Activated CD4-positive, alpha-beta T cell treated with anti-CD3 and anti-CD28 coated beads, Interleukin-10, Interleukin-2, amounts not matched to agents 100 ng/mL and 50 ng/mL, durations not matched to agents 16 hours and 8 hours (primary cell): ENCODE measurements around the gene ACADS.

Experiments used
- DNase-seq: peaks from one replicate; pipeline ENCODE4 v3.0.0-alpha.2; 2020

Gene ACADS

DNA sequence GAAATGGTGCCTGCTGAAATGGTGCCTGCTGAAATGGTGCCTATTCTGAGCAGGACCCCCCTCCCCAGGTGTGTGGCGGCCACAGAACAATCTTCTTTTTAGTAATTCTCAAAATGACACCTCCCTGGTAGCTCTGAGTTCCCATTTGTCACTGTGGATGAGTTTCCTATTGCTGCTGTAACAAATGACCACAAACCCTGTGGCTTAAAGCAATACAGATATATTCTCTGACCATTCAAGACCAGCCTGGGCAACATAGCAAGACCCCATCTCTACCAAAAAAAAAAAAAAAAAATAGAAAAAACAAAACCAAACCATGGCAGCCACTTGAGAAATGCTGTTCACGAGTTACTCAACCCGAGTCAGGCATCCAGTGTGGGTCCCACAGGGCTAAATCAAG, 7.9 kb downstream of the ACADS start:
- no peak for DNase-seq

DNA sequence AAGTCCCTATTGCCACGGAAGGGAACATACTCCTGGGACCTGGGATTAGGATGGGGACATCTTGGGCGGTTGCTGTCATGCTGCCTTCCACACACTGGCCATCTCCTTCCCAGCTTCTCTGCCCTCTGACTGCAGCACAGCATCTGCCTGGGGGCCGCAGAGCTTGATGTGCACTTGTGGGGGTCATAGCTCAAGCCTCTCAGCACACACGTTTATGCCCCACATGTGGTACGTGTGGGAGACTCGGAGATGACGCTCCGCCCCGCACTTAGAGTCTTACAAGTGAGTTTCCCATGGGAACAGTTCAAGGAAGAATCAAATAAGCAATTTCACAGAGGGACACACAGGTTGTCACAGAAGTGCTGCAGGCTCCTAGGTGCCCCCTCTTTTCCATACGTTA, 8.6 kb downstream of the ACADS start:
- DNase-seq, result no peak

DNA sequence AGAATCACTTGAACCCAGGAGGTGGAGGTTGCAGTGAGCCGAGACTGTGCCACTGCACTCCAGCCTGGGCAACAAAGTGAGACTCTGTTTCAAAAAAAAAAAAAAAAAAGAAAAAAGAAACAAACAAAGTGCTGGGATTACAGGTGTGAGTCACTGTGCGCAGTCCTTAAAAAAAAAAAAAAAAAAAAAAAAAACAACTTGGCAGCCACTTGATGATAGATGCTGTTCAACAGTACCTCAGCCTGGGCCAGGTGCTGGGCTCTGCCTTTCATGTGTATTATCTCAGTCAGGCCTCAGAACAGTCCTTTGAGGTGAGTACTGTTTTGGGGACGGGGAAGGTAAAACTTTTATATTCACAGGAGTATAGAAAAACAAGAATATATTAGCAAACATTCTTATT, 9.6 kb downstream of the ACADS start:
- no peak for DNase-seq

DNA sequence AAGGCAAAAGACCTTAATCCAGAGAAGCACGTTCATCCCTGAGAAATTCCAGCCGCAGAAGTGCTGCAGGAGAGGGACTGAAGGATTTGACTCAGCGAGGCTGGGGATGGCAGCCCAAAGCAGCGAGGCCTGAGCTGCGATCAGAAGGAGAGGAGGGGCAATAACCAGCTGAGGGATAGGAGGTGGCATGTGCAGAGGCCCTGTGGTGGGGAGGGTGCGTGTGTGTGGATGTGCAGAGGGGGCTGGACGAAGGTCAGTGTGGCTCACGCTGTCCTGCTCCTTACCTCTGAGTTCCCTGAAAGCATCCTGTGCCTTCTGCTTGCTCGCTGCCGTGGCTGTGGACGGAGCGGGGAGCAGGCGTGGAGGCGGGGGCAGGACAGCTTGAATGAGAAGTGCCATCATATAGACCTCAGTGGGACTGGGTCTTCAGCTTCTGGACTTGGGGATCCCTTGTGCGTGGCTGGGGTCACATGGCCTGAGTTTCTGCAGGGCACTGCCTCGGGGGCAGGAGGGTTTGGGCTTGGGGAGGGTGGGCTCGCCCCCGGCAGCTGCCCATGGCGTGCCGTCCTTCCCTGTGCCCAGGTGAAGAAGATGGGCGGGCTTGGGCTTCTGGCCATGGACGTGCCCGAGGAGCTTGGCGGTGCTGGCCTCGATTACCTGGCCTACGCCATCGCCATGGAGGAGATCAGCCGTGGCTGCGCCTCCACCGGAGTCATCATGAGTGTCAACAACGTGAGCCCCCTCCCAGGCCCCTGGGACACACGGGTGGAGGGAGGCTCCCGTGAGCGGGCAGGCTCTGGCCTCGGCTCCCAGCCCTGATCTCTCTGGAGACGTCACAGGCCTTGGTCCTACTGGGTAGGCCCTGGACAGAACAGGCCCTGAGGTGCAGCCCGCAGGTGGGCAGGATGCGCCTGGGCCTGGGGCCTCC, 11.0 kb downstream of the ACADS start:
- DNase-seq, result no peak

DNA sequence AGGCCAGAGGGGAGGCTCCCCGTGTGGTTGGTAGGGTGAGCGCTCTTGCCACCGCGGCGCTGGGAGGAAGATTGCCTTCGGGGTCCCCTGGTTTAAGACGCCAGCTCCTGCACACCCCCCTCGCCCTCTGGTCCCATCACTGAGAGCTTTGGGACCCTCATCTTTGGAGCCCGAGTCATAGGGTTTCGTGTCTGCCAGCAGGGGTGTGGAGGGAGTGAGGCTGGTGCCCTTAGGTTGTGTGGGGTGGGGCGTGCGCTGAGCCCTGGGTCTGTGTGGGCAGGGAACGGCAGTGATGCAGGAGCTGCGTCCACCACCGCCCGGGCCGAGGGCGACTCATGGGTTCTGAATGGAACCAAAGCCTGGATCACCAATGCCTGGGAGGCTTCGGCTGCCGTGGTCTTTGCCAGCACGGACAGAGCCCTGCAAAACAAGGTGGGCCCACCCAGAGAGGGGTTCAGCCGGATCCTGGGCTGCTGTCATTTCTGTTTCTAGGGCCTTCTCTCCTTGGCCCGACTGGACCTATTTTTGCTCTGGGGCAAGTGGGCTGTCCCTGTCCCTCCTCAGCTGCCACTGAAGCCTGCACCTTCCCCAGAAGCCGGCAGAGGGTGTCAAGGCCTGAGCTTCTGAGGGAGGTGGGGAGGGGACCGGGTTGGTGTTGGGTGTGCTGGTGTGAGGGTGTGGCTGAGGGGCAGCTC, 12.1 kb downstream of the ACADS start:
- no peak for DNase-seq

DNA sequence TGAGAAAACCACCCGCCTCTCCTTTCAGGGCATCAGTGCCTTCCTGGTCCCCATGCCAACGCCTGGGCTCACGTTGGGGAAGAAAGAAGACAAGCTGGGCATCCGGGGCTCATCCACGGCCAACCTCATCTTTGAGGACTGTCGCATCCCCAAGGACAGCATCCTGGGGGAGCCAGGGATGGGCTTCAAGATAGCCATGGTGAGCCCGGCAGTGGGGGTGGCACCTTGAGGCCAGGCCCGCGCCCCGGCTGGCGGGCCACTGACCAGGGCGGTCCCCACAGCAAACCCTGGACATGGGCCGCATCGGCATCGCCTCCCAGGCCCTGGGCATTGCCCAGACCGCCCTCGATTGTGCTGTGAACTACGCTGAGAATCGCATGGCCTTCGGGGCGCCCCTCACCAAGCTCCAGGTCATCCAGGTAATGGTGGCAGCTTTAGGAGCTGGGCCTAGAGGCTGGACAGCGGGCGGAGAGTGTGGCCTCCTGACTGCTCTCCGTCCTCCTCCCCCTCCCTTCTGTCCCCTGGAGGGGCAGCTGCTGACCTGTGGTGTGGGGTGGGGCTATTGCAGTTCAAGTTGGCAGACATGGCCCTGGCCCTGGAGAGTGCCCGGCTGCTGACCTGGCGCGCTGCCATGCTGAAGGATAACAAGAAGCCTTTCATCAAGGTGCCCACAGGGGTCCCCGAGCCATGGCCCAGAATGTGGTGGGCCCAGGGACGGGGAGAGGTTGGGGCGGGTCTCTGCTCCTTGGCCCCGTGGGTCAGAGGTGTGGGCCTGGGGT, 12.8 kb downstream of the ACADS start:
- no peak for DNase-seq

DNA sequence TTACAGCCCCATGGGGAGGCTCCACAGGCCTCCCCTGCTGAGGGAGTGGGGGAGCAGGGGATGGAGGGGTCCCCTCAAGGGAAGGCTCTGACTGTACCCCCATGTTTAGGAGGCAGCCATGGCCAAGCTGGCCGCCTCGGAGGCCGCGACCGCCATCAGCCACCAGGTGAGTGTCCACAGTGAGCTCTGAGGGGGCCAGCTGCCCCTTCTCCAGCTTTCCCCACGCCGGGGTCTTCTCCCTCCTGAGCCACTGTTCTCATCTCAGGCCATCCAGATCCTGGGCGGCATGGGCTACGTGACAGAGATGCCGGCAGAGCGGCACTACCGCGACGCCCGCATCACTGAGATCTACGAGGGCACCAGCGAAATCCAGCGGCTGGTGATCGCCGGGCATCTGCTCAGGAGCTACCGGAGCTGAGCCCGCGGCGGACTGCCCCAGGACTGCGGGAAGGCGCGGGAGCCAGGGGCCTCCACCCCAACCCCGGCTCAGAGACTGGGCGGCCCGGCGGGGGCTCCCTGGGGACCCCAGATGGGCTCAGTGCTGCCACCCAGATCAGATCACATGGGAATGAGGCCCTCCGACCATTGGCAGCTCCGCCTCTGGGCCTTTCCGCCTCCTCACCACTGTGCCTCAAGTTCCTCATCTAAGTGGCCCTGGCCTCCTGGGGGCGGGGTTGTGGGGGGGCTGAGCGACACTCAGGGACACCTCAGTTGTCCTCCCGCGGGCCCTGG, 13.6 kb downstream of the ACADS start:
- no peak for DNase-seq

DNA sequence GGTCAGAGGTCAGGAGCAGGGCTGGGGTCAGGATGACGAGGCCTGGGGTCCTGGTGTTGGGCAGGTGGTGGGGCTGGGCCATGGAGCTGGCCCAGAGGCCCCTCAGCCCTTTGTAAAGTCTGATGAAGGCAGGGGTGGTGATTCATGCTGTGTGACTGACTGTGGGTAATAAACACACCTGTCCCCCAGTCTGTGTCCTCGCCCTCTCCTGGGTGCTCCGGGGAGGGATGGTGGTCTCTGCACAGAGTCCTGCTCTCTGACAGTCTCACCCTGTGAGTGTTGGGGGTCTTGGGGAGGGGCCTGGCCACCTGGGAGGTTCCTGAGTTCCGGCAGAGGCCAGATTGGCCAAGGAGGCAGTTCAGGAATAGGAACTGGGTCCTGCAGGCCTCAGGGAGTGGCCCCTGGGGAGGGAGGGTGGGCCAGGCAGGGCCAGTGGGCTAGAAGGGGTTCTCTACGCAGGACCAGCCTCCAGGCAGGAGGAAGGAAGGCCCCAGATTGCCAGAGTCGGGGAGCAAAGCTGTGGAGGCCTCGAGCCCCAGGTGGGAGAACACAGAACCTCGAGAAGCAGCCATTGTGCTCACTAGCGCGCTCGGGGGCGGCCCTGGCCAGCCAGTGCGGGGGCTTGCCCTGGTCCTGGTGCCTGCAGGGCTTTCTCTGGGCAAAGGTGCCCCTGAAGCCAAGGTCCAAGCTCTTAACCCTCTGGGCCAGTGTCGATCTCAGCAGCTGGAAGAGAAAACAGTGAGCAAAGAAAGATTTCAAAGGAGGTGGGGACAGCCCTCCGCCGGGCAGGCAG, 14.4 kb downstream of the ACADS start:
- DNase-seq, result no peak

DNA sequence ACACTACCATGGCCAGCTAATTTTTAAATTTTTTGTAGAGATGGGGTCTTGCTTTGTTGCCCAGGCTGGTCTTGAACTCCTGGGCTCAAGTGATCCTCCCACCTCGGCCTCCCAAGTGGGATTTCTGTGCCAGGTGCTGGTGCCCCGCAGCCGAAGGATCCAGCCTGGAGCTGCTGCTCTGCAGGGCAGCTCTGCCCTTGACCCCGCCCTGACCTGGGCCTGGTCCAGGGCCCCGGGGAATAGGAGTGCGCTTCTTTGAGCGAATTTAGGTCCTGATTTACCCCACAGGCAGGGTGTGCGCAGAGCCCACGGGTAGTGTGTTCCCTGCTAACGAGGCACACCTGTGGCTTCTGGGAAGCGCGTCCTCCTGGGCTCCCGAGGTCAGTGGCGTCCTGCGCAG, 15.2 kb downstream of the ACADS start:
- no peak for DNase-seq

DNA sequence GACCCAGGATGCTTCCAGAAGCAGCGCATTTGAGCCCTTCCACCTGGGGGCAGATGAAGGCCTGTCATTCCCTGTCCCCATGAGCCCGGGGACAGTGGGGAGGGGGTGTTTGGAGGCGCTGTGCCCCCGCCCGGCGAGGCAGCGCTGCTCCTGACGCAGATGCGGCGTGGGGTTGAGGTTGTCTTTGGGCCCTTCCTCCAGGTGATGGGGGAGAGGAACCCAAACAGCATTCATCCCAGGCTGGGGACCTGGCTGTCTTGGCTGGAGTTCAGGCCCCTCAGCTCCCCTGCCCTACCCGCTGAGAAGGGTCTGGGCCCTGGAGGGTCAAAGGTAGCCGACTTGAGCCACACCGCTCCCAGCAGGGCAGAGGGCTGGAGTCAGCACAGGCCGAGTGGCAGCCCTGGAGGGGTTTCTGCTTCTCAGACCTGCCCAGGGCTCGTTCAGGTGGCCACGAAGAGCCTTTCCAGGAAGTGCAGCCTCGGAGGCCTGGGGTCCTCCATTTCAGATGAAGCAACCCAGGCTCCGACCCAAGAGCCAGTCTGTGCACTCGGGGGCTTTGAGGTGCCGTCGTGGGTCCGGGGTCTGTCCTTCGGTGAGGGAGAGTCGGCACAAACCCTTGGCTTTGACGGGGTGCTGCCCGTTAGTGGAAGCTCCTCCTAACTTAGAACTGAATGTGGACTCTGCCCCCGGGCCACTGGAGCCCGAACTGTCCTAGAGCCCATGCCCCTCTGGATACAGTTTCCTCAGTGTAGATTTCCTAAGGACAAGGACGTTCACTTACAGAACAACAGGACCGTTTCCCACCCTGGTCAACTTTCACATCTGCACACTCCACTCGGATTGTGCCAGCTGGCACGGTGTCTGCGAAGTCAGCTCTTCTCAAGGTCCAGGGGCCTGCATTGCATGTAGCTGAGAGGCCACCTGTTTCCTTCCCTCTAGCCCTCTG, 16.1 kb downstream of the ACADS start:
- DNase-seq, result no peak

DNA sequence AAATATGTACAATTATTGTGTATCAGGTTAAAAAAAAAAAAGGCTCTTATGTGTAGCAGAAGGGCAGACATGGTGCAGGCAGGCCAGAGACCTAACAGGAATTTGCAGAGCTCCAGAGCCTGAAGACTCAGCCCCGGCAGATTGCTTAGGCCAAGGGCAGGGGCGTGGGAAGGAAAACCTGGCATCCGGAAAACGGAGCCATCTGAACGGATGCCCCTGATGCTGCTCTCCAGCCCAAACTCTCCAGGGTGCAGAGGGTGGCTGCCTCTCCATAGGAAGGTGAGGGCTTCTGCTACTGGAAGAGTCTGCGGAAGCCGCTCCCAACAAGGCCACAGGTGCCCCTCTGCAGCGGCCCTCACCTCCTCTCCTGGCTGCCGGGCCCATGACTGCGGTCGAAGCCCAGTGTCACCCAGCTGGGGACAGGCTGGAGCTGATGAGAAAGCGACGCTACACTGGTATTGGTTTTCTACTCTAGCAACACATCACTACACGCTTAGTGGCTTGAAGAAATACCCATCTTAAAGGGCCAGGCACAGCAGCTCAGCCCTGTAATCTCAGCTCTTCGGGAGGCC, 19.4 kb downstream of the ACADS start:
- DNase-seq, result no peak

DNA sequence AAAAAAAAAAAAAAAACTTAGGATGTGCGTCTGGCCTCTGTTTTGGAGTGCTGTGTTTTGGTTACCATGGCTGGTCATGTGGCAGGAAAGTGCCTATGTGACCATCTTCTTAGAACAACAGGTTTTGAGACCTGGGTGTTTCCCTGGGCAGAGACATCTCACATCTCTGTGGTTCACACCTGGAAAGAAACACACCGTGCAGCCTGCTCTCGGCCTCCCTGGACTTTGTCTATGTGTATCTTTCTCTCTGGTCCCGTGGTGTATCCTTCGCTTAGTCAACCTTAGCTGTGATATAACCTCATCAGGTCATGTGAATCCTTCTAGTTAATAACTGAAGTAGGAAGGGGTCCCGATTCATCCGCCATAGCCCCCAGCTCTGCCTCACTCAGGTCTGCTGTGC, 22.6 kb downstream of the ACADS start:
- DNase-seq, result no peak

DNA sequence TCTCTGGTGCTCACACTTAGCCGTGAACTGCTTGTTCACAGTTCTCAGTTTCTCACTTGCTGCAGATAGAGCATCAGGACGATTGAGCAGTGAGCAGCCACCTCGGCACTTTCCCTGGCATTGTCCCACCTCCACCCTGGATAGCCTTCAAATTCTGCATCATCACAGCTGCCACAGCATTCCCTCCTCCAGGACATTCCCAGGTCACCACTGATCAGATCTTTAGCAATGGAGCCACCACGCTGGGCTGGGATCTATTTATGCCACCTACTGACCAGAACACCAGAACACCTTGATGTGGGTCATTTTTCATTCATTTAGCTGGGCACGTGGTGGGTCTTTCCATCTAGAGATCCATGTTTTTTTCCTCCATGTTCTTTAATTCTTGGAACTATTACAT, 23.6 kb downstream of the ACADS start:
- no peak for DNase-seq

DNA sequence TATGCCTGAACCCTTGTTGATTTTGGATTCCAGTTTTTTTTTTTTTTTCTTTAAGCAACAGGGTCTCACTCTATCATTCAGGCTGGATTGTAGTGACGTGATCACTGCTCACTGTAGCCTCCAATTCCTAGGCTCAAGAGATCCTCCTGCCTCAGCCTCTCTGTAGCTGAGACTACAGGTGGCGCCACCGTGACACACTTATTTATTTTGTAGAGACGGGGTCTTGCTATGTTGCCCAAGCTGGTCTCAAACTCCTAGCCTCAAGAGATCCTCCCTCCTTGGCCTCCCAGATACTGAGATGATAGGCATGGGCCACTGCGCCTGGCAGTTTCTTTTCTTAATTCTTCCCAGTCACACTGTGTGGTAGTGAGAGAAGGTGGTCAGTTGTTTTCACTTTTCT, 25.2 kb downstream of the ACADS start:
- no peak for DNase-seq

DNA sequence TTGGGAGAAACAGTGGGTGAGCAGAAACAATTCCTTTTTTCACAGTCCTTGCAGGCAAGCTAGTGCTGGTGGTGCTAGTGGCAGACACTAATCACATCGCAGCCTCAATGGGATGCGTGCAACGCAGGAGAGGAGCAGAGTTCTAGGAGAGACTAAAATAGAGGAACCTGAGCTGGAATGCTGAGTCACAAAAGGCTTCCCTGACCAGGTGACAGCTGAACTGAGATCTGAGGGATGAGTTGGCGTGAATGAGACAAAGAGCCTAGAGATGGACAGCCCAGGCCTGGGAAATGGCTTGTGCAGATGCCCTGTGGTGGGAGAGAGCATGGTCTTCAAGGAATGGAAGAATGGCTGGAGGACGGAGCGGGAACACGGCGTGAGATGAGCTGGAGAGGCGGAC, 25.8 kb downstream of the ACADS start:
- DNase-seq, result no peak

DNA sequence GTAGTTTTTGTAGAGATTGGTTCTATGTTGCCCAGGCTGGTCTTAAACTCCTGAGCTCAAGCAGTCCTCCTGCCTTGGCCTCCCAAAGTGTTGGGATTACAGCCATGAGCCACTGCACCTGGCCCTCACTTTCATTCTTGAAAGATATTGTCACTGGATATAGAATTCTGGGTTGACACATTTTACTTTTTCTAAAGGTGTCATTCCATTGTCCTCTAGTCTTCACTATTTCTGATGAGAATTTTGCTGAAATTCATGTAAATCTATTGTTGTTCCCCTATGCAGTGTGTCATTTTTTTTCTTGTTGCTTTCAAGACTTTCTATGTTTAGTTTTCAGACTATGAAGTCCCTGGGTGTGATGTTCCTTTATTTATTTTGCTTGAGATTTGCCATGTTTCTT, 29.2 kb downstream of the ACADS start:
- DNase-seq, result no peak

DNA sequence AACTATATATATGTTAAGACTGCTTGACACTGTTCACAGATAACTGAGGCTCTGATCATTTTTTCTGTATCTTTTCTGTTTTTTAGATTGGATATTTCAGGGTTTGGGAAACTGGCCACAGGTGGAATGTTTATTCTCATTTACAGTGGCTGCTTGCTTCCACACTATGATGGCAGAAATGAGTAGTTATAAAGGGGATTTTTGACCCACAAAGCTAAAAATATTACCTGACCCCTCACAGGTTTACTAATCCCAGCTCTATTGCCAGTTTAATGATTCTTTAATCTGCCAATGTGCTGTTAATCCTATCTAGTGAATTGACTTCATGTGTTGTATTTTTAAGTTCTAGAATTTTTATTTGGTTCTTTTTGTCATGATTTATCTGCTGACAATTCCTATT, 29.6 kb downstream of the ACADS start:
- no peak for DNase-seq

DNA sequence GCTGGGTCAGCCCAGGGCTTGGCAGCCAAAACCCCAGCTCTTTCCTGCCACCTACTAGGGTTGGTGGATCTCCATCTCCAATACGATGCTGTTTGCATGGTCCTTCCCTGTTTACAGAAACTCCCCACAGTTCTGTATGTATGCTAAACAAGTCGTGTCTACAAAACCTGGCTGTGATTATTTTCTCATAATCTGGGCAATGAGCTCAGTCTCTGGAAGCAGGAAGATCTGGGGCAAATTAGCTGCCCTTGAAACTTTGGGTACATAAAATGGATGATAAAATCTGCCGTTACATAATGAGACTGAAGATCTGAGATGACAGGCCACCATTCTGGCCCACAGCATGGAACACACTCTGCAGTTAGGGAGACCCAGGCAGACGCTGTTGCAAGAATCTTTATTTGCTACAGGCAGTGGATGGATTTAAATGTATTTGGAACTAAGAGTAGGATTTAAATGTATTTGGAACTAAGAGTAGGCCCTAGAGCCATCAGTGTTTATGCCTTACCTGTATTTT, 31.7 kb downstream of the ACADS start:
- DNase-seq, result no peak

DNA sequence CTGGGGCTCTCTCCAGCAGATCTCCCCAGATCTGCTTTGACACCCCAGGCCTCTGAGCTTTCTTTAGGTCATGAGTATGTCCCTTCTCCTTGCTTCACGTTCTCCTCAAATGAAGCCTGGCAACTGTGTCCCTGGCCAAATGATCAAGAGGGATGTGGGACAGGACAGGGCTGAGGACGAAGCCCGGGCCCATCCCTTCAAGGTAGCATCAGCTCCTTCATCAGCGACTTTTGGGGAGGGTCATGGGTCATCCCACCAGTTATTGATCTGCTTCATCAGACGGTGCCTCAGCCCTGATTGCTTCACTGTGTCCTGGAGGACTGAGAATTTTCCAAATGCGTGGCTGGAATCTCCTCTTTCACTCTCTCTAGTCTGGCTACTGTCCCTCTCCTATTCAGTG, 32.3 kb downstream of the ACADS start:
- no peak for DNase-seq
